HepG2 (cell line): ENCODE measurements around the gene GARS1. TPM values are rescaled to one million over a fixed set of nuclear protein-coding genes. Genes with fewer than 3 reads are reported as not detected.

Experiments
- ATAC-seq: fragments of 200-7000 bp; cut with Tn5 transposase; 3 replicates; pipeline ENCODE4 v1.9.1; 2020; ENCODE audit warnings: mild to moderate bottlenecking, moderate library complexity
- BruUV-seq: library from RNA; stranded (reverse); fragments of 400-500 nt; replicated peaks from 2 replicates; lab custom pipeline; 2021; lab: Mats Ljungman, UMichigan
- CTCF ChIA-PET: fragments of 300-600 bp; formaldehyde crosslinking; extraction: SDS; loops from one replicate; lab custom pipeline; 2021; ENCODE audit warnings: low total read pairs, inconsistent platforms, low intra/inter-chr PET ratio; lab: Yijun Ruan, JAX
- POLR2A ChIA-PET: fragments of 350-600 bp; sonication (Branson Sonifier 250); formaldehyde crosslinking; loops from one replicate; lab custom pipeline; 2020; ENCODE audit warnings: antibody characterized with exemption, inconsistent platforms; lab: Yijun Ruan, JAX
- DNase-seq: peaks from one replicate; pipeline ENCODE4 v3.0.0-alpha.2; 2015; ENCODE audit warnings: low spot score
- FAIRE-seq: peaks from 3 replicates; lab custom pipeline; 2011; peaks lifted over from hg19 to GRCh38; lab: Jason Lieb, UNC
- H2AFZ ChIP-seq: one replicate; pipeline ENCODE4 v1.6.1; 2011; ENCODE audit warnings: low read length, inconsistent platforms
- H3K27ac ChIP-seq: fragments of 300-600 bp; 3 replicates; pipeline ENCODE4 v1.8.0; 2011; ENCODE audit warnings: mixed run types, mild to moderate bottlenecking, mixed read lengths, low read length, inconsistent platforms; ENCODE audit not compliant: insufficient read depth; ENCODE audit errors: extremely low read length
- H3K27me3 ChIP-seq, 2 experiments: fragments of 200-600 bp in 1 of 2; 2 replicates in 1 of 2; 3 replicates in 1 of 2; pipeline versions ENCODE4 v1.6.0 to v1.8.0; 2011; ENCODE audit warnings: low read length in 2 of 2, mild to moderate bottlenecking in 2 of 2, moderate library complexity in 2 of 2, inconsistent platforms in 1 of 2; ENCODE audit not compliant: insufficient read depth in 2 of 2, control insufficient read depth in 1 of 2
- H3K36me3 ChIP-seq, 2 experiments: fragments of 200-600 bp in 1 of 2; replicated peaks in 1 of 2; 2 replicates in 1 of 2; 3 replicates in 1 of 2; pipeline versions ENCODE4 v1.5.1 to v1.8.0; 2011; ENCODE audit warnings: low read length in 2 of 2, inconsistent platforms in 1 of 2; ENCODE audit not compliant: insufficient read depth in 2 of 2, control insufficient read depth in 1 of 2
- H3K4me1 ChIP-seq: 2 replicates; pipeline ENCODE4 v1.5.1; 2012; ENCODE audit warnings: low read length, inconsistent platforms; ENCODE audit not compliant: insufficient read depth
- H3K4me2 ChIP-seq: 2 replicates; pipeline ENCODE4 v1.6.0; 2011; ENCODE audit warnings: low read depth, low read length, inconsistent platforms
- H3K4me3 ChIP-seq, 3 experiments: fragments of 200-600 bp in 1 of 3; sonication (generic), shearing (Covaris generic) in 1 of 3; replicated peaks in 1 of 3; 2 replicates each; pipeline ENCODE4 v1.5.1; 2011 to 2016; ENCODE audit warnings: low read length in 3 of 3, inconsistent platforms in 2 of 3, low read depth in 2 of 3, mild to moderate bottlenecking in 2 of 3, control low read depth in 1 of 3, mixed read lengths in 1 of 3; ENCODE audit not compliant: insufficient read depth in 1 of 3
- H3K79me2 ChIP-seq: one replicate; pipeline ENCODE4 v1.6.1; 2011; ENCODE audit warnings: low read length, inconsistent platforms; ENCODE audit not compliant: insufficient read depth
- H3K9ac ChIP-seq: 2 replicates; pipeline ENCODE4 v1.6.0; 2011; ENCODE audit warnings: mild to moderate bottlenecking, low read depth, low read length, inconsistent platforms; ENCODE audit not compliant: insufficient read depth
- H3K9me3 ChIP-seq: 2 replicates; pipeline ENCODE4 v1.5.1; 2012; ENCODE audit warnings: mild to moderate bottlenecking, low read length
- H4K20me1 ChIP-seq: 2 replicates; pipeline ENCODE4 v1.6.0; 2011; ENCODE audit warnings: inconsistent platforms, mild to moderate bottlenecking, low read length, moderate library complexity; ENCODE audit not compliant: insufficient read depth
- BORCS8-MEF2B ChIP-seq: sonication (generic); formaldehyde crosslinking; IDR thresholded peaks from 2 replicates; pipeline ENCODE4 v1.8.0; 2022; ENCODE audit warnings: mild to moderate bottlenecking, missing genetic modification reagents
- NFAT5 ChIP-seq: sonication (generic); formaldehyde crosslinking; IDR thresholded peaks from 2 replicates; pipeline ENCODE4 v1.4.0; 2020; ENCODE audit warnings: missing genetic modification reagents
- RARA ChIP-seq: IDR thresholded peaks from 2 replicates; pipeline ENCODE4 v1.6.1; 2016; ENCODE audit warnings: missing genetic modification reagents, missing compliant biosample characterization
- SMAD1 ChIP-seq: sonication (generic); formaldehyde crosslinking; IDR thresholded peaks from 2 replicates; pipeline ENCODE4 v1.4.0; 2020; ENCODE audit warnings: missing genetic modification reagents, low read depth, mild to moderate bottlenecking, borderline replicate concordance
- ZNF749 ChIP-seq: sonication (generic); formaldehyde crosslinking; IDR thresholded peaks from 2 replicates; pipeline ENCODE4 v1.8.0; 2022; ENCODE audit warnings: mild to moderate bottlenecking, missing genetic modification reagents, moderate library complexity, borderline replicate concordance
- WGBS: methylation state at CpG from one replicate; pipeline ENCODE4 v1.1.6; 2017; ENCODE audit warnings: low lambda C conversion rate; 5-methylcytosine and 5-hydroxymethylcytosine counted together
- in situ Hi-C: cut with HindIII; loops from 2 replicates; pipeline ENCODE4 v1.10.0; 2017; ENCODE audit warnings: low pct_unique_long_range_greater_than_20kb; ENCODE audit not compliant: extremely low pct_ligation_motif_present
- intact Hi-C: fragments of 100-400 bp; cut with micrococcal nuclease; formaldehyde crosslinking; loops from one replicate; pipeline ENCODE4 v1.10.0; 2022; ENCODE audit not compliant: unreplicated experiment
- polyA plus RNA-seq, 8 experiments: library from polyadenylated mRNA; depleted of rRNA in 3 of 8; stranded (reverse) in 7 of 8; unstranded in 1 of 8; fragments of >200 nt; fragmentation: Illumina TruSeq in 4 of 8; extraction: Trizol in 4 of 8; gene quantifications; 2 replicates each; pipeline versions ENCODE4 v1.2.1 to v1.2.3, GENCODE V29; 2011 to 2016; ENCODE audit warnings: low read depth in 4 of 8, missing spikeins in 1 of 8, mixed read lengths in 1 of 8; ENCODE audit not compliant: insufficient read depth in 1 of 8
- total RNA-seq, 5 experiments: library from RNA; depleted of rRNA; stranded (reverse); fragments of >200 nt; fragmentation: Illumina TruSeq; extraction: Trizol; gene quantifications; 2 replicates each; pipeline ENCODE4 v1.2.3, GENCODE V29; 2016; ENCODE audit warnings: low read depth in 1 of 5

The GARS1 gene
- total and polyA plus RNA-seq, 2 of the 13 experiments (the other 11 are each of a cell fraction or from before 2014, with no cell fraction given): 140 to 460 TPM

GRCh38 chr7:30583181-30583580 lies 11.5 kb upstream of the GARS1 start (continued):
- no peak for TF ChIP-seq NFAT5
- no peak for TF ChIP-seq ZNF749 (CRISPR knock-in tag)
- TF ChIP-seq BORCS8-MEF2B (CRISPR knock-in tag): no peak
- TF ChIP-seq RARA (CRISPR knock-in tag): no peak

- DNase-seq (no peak), FAIRE-seq (no peak), ATAC-seq (no peak)
- TF ChIP-seq SMAD1 (CRISPR knock-in tag): no peak
- no peaks in the 10 kb centered on the region for H3K27me3 ChIP-seq
- ChIA-PET CTCF (no interaction called here), POLR2A (no interaction called here)
- H3K4me1 ChIP-seq: no peaks in the 10 kb centered on the region
- no peaks in the 10 kb centered on the region for H4K20me1 ChIP-seq
- no peak overlapping the region for H3K27ac ChIP-seq
- intact Hi-C loops (no loop called here), in situ Hi-C loops (no loop called here)
- BruUV-seq: no TSS peak
- 93% methylated on average over 2 of the region's 2 CpGs for WGBS
- peaks cover 0 to 17% of the 10 kb centered on the region in 2 experiments; a peak in 2 of 5 replicates for H3K36me3 ChIP-seq
- H3K9ac ChIP-seq: no peak overlapping the region
- H3K4me2 ChIP-seq: no peak overlapping the region
- H3K79me2 ChIP-seq: peaks cover 4% of the 10 kb centered on the region
- no peak overlapping the region for H3K4me3 ChIP-seq
- 0 out of 2 replicates have a peak, but pooled peaks cover 5% of the 10 kb centered on the region for H3K9me3 ChIP-seq
- H2AFZ ChIP-seq: no peak overlapping the region
Measured at GRCh38 chr7:30584415-30584814, 10.3 kb upstream of the GARS1 start.
